Transverse colon (tissue), 4 donors: Measurements from ENCODE around the gene LIPK.

ENCODE experiments used
- CTCF ChIP-seq, 5 experiments: fragments of 200-600 bp in 3 of 5; fragments of 450-650 bp in 2 of 5; sonication (generic) in 3 of 5; IDR thresholded peaks; 1 replicate in 2 of 5; 2 replicates in 3 of 5; pipeline ENCODE4 v1.5.1; 2016 to 2017; ENCODE audit warnings: antibody characterized with exemption in 5 of 5, inconsistent platforms in 3 of 5, mild to moderate bottlenecking in 2 of 5, moderate library complexity in 1 of 5
- EP300 ChIP-seq: sonication (generic); formaldehyde crosslinking; IDR thresholded peaks from one replicate; pipeline ENCODE4 v1.6.1; 2017; ENCODE audit warnings: antibody characterized with exemption, low read depth
- POLR2A ChIP-seq: fragments of 450-650 bp; IDR thresholded peaks from one replicate; pipeline ENCODE4 v1.6.1; 2016; ENCODE audit warnings: antibody characterized with exemption, mild to moderate bottlenecking, moderate library complexity
- POLR2AphosphoS5 ChIP-seq, 3 donors: sonication (generic); formaldehyde crosslinking; IDR thresholded peaks; one replicate each; pipeline ENCODE4 v1.6.1; 2016; ENCODE audit warnings: antibody characterized with exemption in 3 of 3

- TF ChIP-seq CTCF (IDR thresholded peaks at IDR 0.05) = no peak
- TF ChIP-seq POLR2A = no peak
- no peak for TF ChIP-seq EP300
- no peak for TF ChIP-seq POLR2AphosphoS5 (IDR thresholded peaks at IDR 0.05)
Measured at GRCh38 chr10:88756660-88757059, 50.6 kb downstream of the LIPK start.
